HUDEP-2 (cell line): ENCODE data around the gene NAB2.
A peak's percentile ranks its signal among the peaks of the same experiment; 100 is the strongest.
"Not testable (repeated sequence)": the region's sequence is repeated elsewhere in the genome, so short reads cannot be mapped to it uniquely, and the experiment has no call there.

Source experiments
- DNase-seq, 76 experiments: peaks; one replicate each; lab custom pipeline; 2025; ENCODE audit not compliant: unreplicated experiment in 76 of 76; lab: John Stamatoyannopoulos, UW

NAB2 gene

GRCh38 chr12:57066245-57066644 lies 22.7 kb upstream of the NAB2 start:
- DNase-seq = no peak

- DNase-seq = peak in 52 of 76 experiments; percentile 5 to 76 (median 47)
Observed at GRCh38 chr12:57069523-57069922, 19.4 kb upstream of the NAB2 start.

GRCh38 chr12:57072661-57073060 lies 16.3 kb upstream of the NAB2 start:
- DNase-seq = no peak

- not testable (repeated sequence) for DNase-seq
Observed at GRCh38 chr12:57073566-57074450, 15.1 kb upstream of the NAB2 start.

- peak in 75 of 76 experiments; percentile 49 to 100 (median 98) for DNase-seq
Observed at GRCh38 chr12:57078519-57079404, 10.2 kb upstream of the NAB2 start, which contains the start of gene NEMP1. Gene NEMP1, minus strand, starts transcription at chr12:57078791. Its CDS starts 46 bp downstream, at chr12:57078745.

- DNase-seq = no peak
Observed at GRCh38 chr12:57079821-57080220, 9.1 kb upstream of the NAB2 start.

GRCh38 chr12:57080855-57081254 lies 8.1 kb upstream of the NAB2 start:
- DNase-seq = no peak

GRCh38 chr12:57085999-57086492 lies 2.9 kb upstream of the NAB2 start:
- DNase-seq = peak in 52 of 76 experiments; percentile 19 to 78 (median 42)

- DNase-seq = peak in 41 of 76 experiments; percentile 9 to 62 (median 34)
Observed at GRCh38 chr12:57086493-57087009, 2.4 kb upstream of the NAB2 start.

GRCh38 chr12:57087010-57087690 lies 1.8 kb upstream of the NAB2 start:
- peak in 73 of 76 experiments; percentile 24 to 92 (median 79) for DNase-seq

- DNase-seq = peak in 67 of 76 experiments; percentile 13 to 89 (median 66)
Observed at GRCh38 chr12:57087691-57088353, 1.1 kb upstream of the NAB2 start.

- DNase-seq = peak in 54 of 76 experiments; percentile 20 to 85 (median 55)
Observed at GRCh38 chr12:57089271-57090245, 644 bp downstream of the NAB2 start.

GRCh38 chr12:57090490-57090889 lies 1.6 kb downstream of the NAB2 start:
- no peak for DNase-seq

GRCh38 chr12:57090924-57091637 lies 2.2 kb downstream of the NAB2 start:
- no peak for DNase-seq

- DNase-seq = no peak
Observed at GRCh38 chr12:57091638-57092528, 3.0 kb downstream of the NAB2 start.

GRCh38 chr12:57092529-57092862 lies 3.6 kb downstream of the NAB2 start:
- DNase-seq = no peak

- DNase-seq = peak in 1 of 76 experiments; percentile 28
Observed at GRCh38 chr12:57092876-57093414, 4.0 kb downstream of the NAB2 start.
